Renal cortex interstitium (tissue), 15 donors: Measurements from ENCODE around the gene TPK1. TPM values are rescaled to one million over a fixed set of nuclear protein-coding genes. Genes with fewer than 3 reads are reported as not detected.

Source experiments
- DNase-seq, 11 donors: peaks; one replicate each; pipeline ENCODE4 v3.0.0-alpha.2; 2013; ENCODE audit warnings: low read depth in 9 of 11, low spot score in 4 of 11; ENCODE audit errors: extremely low read depth in 1 of 11
- long read RNA-seq, 16 experiments: transcript quantifications; one replicate each; lab custom pipeline, GENCODE V29; 2026
- polyA plus RNA-seq, 3 donors: library from polyadenylated mRNA; unstranded; fragments of 120-200 nt; gene quantifications; one replicate each; pipeline ENCODE4 v1.2.1, GENCODE V29; 2013; ENCODE audit not compliant: insufficient read length in 3 of 3

TPK1 gene
- 1 to 10 TPM; 8.6 to 9.9 (median 8.9) TPM for polyA plus RNA-seq
- long read RNA-seq, donor 1 = 0 reads
- long read RNA-seq, donor 2, partial matches to known transcripts = 0 of 1 reads
- long read RNA-seq, donor 2, other reads (novel, unspliced or antisense) = 0 of 1 reads
- long read RNA-seq, donor 3, partial matches to known transcripts = 0 of 1 reads
- long read RNA-seq, donor 3, other reads (novel, unspliced or antisense) = 0 of 1 reads
- long read RNA-seq, donor 4 = 0 reads
- long read RNA-seq, donor 5 = 0 reads
- long read RNA-seq, donor 6, partial matches to known transcripts = 0 of 2 reads
- long read RNA-seq, donor 6, other reads (novel, unspliced or antisense) = 0 of 2 reads
- long read RNA-seq, donor 7, partial matches to known transcripts = 0 of 2 reads
- long read RNA-seq, donor 7, other reads (novel, unspliced or antisense) = 0 of 2 reads
- long read RNA-seq, donor 8 = 0 reads
- long read RNA-seq, donor 9 = 0 reads
- long read RNA-seq, donor 10, partial matches to known transcripts = 0 of 1 reads
- long read RNA-seq, donor 10, other reads (novel, unspliced or antisense) = 0 of 1 reads
- long read RNA-seq, donor 11 = 0 reads
- long read RNA-seq, donor 12, partial matches to known transcripts = 0 of 1 reads
- long read RNA-seq, donor 12, other reads (novel, unspliced or antisense) = 0 of 1 reads
- long read RNA-seq, donor 13 = 0 reads
- long read RNA-seq, donor 14, partial matches to known transcripts = 0 of 2 reads
- long read RNA-seq, donor 14, other reads (novel, unspliced or antisense) = 0 of 2 reads
- long read RNA-seq, donor 15 = 0 reads
- long read RNA-seq, donor 16, partial matches to known transcripts = 0 of 1 reads
- long read RNA-seq, donor 16, other reads (novel, unspliced or antisense) = 0 of 1 reads

- DNase-seq = peak; percentile 79 to 92 (median 88)
These were observed at the start of gene TPK1 for GRCh38 chr7:144835652-144836544. Gene TPK1, minus strand, starts transcription at chr7:144836053. Its CDS starts 451 bp downstream, at chr7:144835602.

GRCh38 chr7:144885478-144885877, 49.6 kb upstream of the TPK1 start:
- DNase-seq = no peak

GRCh38 chr7:144884896-144885295, 49.0 kb upstream of the TPK1 start:
- DNase-seq = no peak

GRCh38 chr7:144873316-144873845, 37.5 kb upstream of the TPK1 start:
- DNase-seq = no peak

DNA sequence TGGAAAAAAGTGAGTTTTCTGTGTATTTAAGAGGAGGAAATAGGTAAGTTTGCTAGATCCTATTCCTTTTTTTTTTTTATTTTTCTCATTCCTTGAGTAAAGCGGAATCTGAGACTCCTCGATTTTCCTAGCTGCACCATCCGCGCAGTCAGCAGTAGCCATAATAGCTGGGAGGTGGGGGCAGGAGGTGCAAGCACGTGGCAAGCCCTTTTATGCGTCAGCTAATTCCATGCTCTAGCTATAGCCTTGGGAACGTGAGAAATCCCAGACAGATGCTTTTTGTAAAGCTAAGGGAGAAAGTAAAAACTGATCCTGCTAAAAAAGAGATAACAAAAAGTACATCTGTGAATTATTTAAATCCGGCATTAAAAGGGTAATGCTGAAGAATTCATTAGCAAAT, 33.2 kb upstream of the TPK1 start:
- DNase-seq = no peak

GRCh38 chr7:144866189-144866588, 30.3 kb upstream of the TPK1 start:
- DNase-seq = no peak

- DNase-seq = no peak
These were observed 27.4 kb upstream of the TPK1 start for GRCh38 chr7:144863320-144863647.

GRCh38 chr7:144862612-144863319, 26.9 kb upstream of the TPK1 start:
- DNase-seq = no peak

GRCh38 chr7:144859739-144860138, 23.9 kb upstream of the TPK1 start:
- DNase-seq = peak in 1 of 11 donors; percentile 9

GRCh38 chr7:144857463-144857862, 21.6 kb upstream of the TPK1 start:
- no peak for DNase-seq

GRCh38 chr7:144854839-144855424, 19.1 kb upstream of the TPK1 start:
- DNase-seq = peak in 9 of 11 donors; percentile 9 to 38 (median 20)

DNA sequence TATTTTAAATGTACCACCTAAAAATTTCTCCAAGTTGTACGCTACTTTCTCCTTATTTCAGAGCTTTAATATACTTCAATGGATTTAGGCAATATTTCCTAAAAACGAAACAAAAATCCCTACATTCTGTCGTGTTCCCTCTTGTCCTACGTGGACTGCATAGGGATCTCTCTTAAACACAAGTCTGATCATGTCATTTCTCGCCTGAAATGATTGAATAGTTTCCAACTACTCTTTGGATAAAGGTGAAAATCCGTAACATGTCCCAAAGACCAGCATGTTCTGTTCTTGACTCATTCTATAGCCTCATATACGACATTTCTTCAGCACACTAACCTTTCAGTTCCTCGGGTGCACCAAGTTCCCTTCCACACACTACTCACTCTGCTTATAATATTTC, 17.7 kb upstream of the TPK1 start:
- DNase-seq = no peak

DNA sequence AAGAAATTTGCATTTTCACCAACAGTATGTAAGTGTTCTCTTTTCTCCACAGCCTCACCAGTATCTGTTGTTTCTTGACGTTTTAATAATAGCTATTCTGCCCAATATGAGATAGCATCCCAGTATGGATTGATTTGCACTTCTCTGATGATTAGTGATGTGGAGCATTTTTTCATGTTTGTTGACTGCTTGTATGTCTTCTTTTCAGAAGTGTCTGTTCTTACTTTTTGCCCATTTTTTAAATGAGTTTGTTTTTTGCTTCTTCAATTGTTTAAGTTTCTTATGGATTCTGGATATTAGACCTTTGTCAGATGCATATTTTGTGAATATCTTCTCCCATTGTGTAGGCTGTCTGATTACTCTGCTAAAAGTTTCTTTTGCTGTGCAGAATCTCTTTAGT, 12.2 kb upstream of the TPK1 start:
- no peak for DNase-seq

DNA sequence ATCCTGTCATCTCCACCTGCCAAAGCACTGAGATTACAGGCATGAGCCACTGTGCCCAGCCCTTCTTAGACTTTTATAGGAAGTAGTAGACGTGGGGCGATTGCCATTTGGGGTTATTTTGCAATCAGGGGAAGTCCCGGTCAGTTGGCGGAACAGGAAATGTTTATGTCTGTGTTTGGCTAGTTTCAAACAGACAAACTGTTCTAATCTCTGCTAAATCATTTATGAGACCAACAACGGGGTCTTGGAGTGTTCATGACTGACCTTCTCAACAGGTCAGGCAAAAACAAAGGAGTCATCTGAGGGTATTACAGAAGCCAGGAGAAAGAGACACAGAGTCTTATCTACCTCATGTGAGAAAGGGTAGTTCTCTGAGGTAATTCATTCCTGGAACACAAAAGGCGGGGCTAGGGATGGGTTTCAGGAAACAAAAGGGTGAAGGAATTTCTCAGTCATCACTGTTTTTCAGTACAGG, 6.6 kb upstream of the TPK1 start:
- DNase-seq = no peak

- DNase-seq = no peak
These were observed 641 bp upstream of the TPK1 start for GRCh38 chr7:144836545-144836842.

- DNase-seq = peak; percentile 29 to 74 (median 54)
These were observed 670 bp downstream of the TPK1 start for GRCh38 chr7:144835155-144835611.

DNA sequence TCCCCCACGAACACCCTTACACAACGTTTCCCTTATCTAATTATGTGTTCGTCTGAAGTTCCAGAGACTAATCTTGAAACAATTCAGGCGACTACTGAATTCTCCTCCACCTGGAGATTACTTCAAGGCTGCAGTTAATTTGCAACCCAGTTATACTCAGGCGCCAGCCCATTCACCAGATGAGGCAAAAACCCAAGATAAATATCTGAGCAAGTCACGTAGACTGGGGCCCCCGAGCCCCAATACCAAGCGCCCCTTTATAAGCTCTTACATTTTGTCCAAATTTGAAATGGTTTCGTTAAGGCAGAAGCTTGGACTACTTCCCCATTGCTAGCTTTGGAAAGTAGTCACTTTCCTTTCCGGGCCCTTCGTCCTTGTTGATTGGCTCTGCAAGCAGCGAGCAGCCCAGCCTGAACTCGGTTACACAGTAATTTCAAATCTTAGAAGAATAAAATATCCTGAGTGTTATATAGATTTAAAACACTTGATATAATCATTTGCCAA, 1.2 kb downstream of the TPK1 start:
- DNase-seq = peak in 1 of 11 donors; percentile 14

GRCh38 chr7:144830811-144831210, 5.0 kb downstream of the TPK1 start:
- no peak for DNase-seq
